Heart left ventricle (tissue), 13 donors: ENCODE measurements around the gene SLC5A9.

Source experiments
- POLR2A ChIP-seq, 2 donors: fragments of 450-650 bp; IDR thresholded peaks; one replicate each; pipeline ENCODE4 v1.6.1; 2017; ENCODE audit warnings: antibody characterized with exemption in 2 of 2, mild to moderate bottlenecking in 2 of 2, moderate library complexity in 2 of 2
- TF ChIP-seq, protein P1 (sequence below), 12 donors: fragments of 200-600 bp; sonication (generic) in 4 of 12; IDR thresholded peaks; one replicate each; pipeline versions ENCODE4 v1.5.0 to v1.8.0; 2018 to 2022; ENCODE audit warnings: antibody characterized with exemption in 12 of 12, mild to moderate bottlenecking in 5 of 12
- donor health status: ischemic (EF 13 %, LVEDD 7.1; RV severe dilation, severe dysfunction).
- donor health status: DM: no; HTN: yes; CAD: no.
- donor health status: DM: no; HTN: no; CAD: no.
- donor health status: ischemic (EF 25% LVEDD 6.9; RV normal size, moderate dysfunction).
- donor health status: ischemic (EF 25% LVEDD 5.7; RV mildly dilated, moderate dysfunction).
- donor health status: ischemic (EF 35%, LVEDD 5.7; RV mildly dilated, moderate dysfunction).
- donor health status: nonischemic (EF 11% LVEDD 7.7; RV severe dilation, severe dysfunction).
- donor health status: DM: yes; HTN: yes; CAD: no.
- donor health status: PGD.
- donor health status: ischemic (EF 29% LVEDD 5.4; RV normal size, mild dysfunction).
- donor health status: nonischemic (EF 23%, LVEDD 6.1; RV moderate dilation, normal function).

DNA sequence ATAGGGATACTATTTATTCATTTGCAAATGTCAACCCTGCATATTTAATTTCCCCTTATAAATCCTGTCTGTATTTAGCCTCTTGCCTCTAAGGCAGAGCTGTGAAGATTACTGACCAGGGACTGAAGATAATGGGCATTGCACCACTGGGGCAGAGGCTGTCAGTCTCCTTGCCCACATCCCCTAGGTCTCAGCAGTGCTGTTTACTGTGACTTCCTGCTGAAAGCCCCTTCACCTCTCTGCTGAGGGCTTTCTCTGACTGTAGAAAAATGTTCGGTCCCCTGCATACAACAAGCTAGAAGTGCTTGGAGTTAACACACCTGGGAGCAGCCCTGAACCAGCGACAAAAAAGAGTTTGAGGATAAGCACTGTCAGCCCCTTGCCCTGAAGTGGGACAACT, 28.8 kb downstream of the SLC5A9 start:
- TF ChIP-seq, protein P1, sequence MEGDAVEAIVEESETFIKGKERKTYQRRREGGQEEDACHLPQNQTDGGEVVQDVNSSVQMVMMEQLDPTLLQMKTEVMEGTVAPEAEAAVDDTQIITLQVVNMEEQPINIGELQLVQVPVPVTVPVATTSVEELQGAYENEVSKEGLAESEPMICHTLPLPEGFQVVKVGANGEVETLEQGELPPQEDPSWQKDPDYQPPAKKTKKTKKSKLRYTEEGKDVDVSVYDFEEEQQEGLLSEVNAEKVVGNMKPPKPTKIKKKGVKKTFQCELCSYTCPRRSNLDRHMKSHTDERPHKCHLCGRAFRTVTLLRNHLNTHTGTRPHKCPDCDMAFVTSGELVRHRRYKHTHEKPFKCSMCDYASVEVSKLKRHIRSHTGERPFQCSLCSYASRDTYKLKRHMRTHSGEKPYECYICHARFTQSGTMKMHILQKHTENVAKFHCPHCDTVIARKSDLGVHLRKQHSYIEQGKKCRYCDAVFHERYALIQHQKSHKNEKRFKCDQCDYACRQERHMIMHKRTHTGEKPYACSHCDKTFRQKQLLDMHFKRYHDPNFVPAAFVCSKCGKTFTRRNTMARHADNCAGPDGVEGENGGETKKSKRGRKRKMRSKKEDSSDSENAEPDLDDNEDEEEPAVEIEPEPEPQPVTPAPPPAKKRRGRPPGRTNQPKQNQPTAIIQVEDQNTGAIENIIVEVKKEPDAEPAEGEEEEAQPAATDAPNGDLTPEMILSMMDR (IDR thresholded peaks at IDR 0.05): no peak
- TF ChIP-seq POLR2A (IDR thresholded peaks at IDR 0.05): no peak
